Thyroid gland (tissue), 4 donors: ENCODE results near the gene PHKG2.

Source experiments
- CTCF ChIP-seq, 6 experiments: fragments of 200-600 bp in 3 of 6; fragments of 450-650 bp in 3 of 6; sonication (generic) in 3 of 6; IDR thresholded peaks; one replicate each; pipeline ENCODE4 v1.5.1; 2016 to 2019; ENCODE audit warnings: antibody characterized with exemption in 6 of 6, mild to moderate bottlenecking in 2 of 6, inconsistent platforms in 1 of 6, moderate library complexity in 1 of 6
- POLR2A ChIP-seq, 2 donors: fragments of 450-650 bp; IDR thresholded peaks; one replicate each; pipeline ENCODE4 v1.6.1; 2017; ENCODE audit warnings: antibody characterized with exemption in 2 of 2, mild to moderate bottlenecking in 2 of 2, moderate library complexity in 1 of 2

DNA sequence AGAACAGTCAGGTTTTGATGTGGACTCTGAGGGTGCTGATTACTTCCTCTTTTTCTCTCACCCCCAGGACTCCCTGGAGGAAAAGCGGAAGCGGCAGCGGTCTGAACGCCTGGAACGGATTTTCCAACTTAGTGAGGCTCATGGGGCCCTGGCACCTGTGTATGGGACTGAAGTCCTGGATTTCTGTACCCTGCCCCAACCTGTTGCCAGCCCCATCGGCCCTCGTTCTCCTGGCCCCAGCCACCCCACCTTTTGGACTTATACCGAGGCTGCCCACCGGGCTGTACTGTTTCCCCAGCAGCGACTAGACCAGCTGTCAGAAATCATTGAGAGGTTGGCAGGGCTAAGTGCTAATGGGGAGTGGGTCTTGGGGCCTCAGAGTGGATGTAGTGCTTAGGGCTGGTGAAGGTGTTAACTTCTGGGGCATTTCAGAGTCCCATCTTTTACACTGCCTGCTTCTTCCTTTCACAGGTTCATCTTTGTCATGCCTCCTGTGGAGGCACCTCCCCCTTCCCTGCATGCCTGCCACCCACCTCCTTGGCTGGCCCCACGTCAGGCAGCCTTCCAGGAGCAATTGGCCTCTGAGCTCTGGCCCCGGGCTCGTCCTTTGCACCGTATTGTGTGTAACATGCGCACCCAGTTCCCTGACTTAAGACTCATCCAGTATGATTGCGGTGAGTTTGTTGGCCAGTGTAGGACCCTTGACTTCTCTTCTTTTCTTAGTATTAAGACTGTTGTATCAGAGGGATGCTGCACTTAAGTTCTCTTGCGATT, 19.1 kb upstream of the PHKG2 start:
- TF ChIP-seq POLR2A (IDR thresholded peaks at IDR 0.05) = no peak
- no peak for TF ChIP-seq CTCF (IDR thresholded peaks at IDR 0.05)
